Mucosa of rectum (tissue), 2 donors: Measurements from ENCODE around the gene TBC1D32.
A peak's percentile ranks its signal among the peaks of the same experiment; 100 is the strongest.
"Not testable (repeated sequence)": the region's sequence is repeated elsewhere in the genome, so short reads cannot be mapped to it uniquely, and the experiment has no call there.

ENCODE experiments used
- H3K27ac ChIP-seq, 2 donors: one replicate each; pipeline ENCODE4 v1.7.0; 2013; ENCODE audit warnings: inconsistent platforms in 2 of 2, low read depth in 2 of 2, low read length in 2 of 2
- H3K27me3 ChIP-seq, 2 donors: one replicate each; pipeline ENCODE4 v1.7.0; 2013; ENCODE audit warnings: low read length in 2 of 2; ENCODE audit not compliant: control insufficient read depth in 2 of 2, insufficient read depth in 2 of 2
- H3K36me3 ChIP-seq, 2 donors: one replicate each; pipeline ENCODE4 v1.7.0; 2013; ENCODE audit warnings: low read length in 2 of 2; ENCODE audit not compliant: control insufficient read depth in 2 of 2, insufficient read depth in 2 of 2
- H3K4me1 ChIP-seq, 2 donors: one replicate each; pipeline ENCODE4 v1.7.0; 2013; ENCODE audit warnings: low read length in 2 of 2, mild to moderate bottlenecking in 1 of 2; ENCODE audit not compliant: control insufficient read depth in 2 of 2, insufficient read depth in 2 of 2
- H3K4me3 ChIP-seq, 2 donors: one replicate each; pipeline ENCODE4 v1.7.0; 2013; ENCODE audit warnings: low read length in 2 of 2
- H3K9ac ChIP-seq, 2 donors: one replicate each; pipeline ENCODE4 v1.7.0; 2013; ENCODE audit warnings: low read length in 2 of 2, low read depth in 1 of 2, mild to moderate bottlenecking in 1 of 2
- H3K9me3 ChIP-seq, 2 donors: one replicate each; pipeline ENCODE4 v1.7.0; 2013; ENCODE audit warnings: low read length in 2 of 2; ENCODE audit not compliant: control insufficient read depth in 2 of 2
- donor health status: healthy.
- donor health status: Normal muscosa, but diverticular disease.

Gene TBC1D32

GRCh38 chr6:121334299-121335086 lies at the start of gene TBC1D32:
TSS of gene TBC1D32 (minus strand) at chr6:121334480. CDS start at chr6:121334430, 50 bp downstream.
- peak within 1 kb of the TSS; percentile 94 to 95 for H3K4me3 ChIP-seq
- no peaks in the 10 kb centered on the region for H3K36me3 ChIP-seq
- no peaks in the 10 kb centered on the region for H3K9me3 ChIP-seq
- H3K4me1 ChIP-seq, result peaks cover 4 to 5% of the 10 kb centered on the region in 2 donors
- H3K27me3 ChIP-seq, result no peaks in the 10 kb centered on the region
- peak within 1 kb of the TSS; percentile 93 for H3K9ac ChIP-seq
- H3K27ac ChIP-seq, result peak within 1 kb of the TSS; percentile 98 to 99

GRCh38 chr6:121383478-121383877 lies 49.2 kb upstream of the TBC1D32 start:
- Histone ChIP-seq H3K36me3 (no peaks in the 10 kb centered on the region), H3K4me3 (no peak overlapping the region), H3K9me3 (no peaks in the 10 kb centered on the region), H3K4me1 (peaks cover 8 to 10% of the 10 kb centered on the region in 2 donors), H3K27me3 (no peaks in the 10 kb centered on the region), H3K9ac (no peak overlapping the region), H3K27ac (peak overlapping the region in 1 of 2 donors; percentile 81)

- H3K4me1 ChIP-seq, result peaks cover 8 to 10% of the 10 kb centered on the region in 2 donors
- H3K9ac ChIP-seq, result peak overlapping the region in 1 of 2 donors; percentile 9
- peak overlapping the region; percentile 71 to 81 for H3K27ac ChIP-seq
- no peaks in the 10 kb centered on the region for H3K36me3 ChIP-seq
- H3K9me3 ChIP-seq, result no peaks in the 10 kb centered on the region
- H3K27me3 ChIP-seq, result no peaks in the 10 kb centered on the region
- peak overlapping the region in 1 of 2 donors; percentile 24 for H3K4me3 ChIP-seq
These were observed 48.3 kb upstream of the TBC1D32 start for GRCh38 chr6:121382467-121383121.

- H3K4me1 ChIP-seq, result no peaks in the 10 kb centered on the region
- no peaks in the 10 kb centered on the region for H3K27me3 ChIP-seq
- H3K36me3 ChIP-seq, result no peaks in the 10 kb centered on the region
- no peaks in the 10 kb centered on the region for H3K9me3 ChIP-seq
- H3K27ac ChIP-seq, result no peak overlapping the region
- no peak overlapping the region for H3K9ac ChIP-seq
- no peak overlapping the region for H3K4me3 ChIP-seq
These were observed 42.1 kb upstream of the TBC1D32 start for GRCh38 chr6:121376411-121376810.

- not testable (repeated sequence) for H3K27ac ChIP-seq, H3K4me3 ChIP-seq, H3K27me3 ChIP-seq, H3K36me3 ChIP-seq, H3K9ac ChIP-seq, H3K9me3 ChIP-seq, H3K4me1 ChIP-seq
These were observed 39.9 kb upstream of the TBC1D32 start for GRCh38 chr6:121374219-121374618.

GRCh38 chr6:121365536-121366521 lies 31.5 kb upstream of the TBC1D32 start:
- H3K27ac ChIP-seq, result no peak overlapping the region
- no peaks in the 10 kb centered on the region for H3K27me3 ChIP-seq
- no peaks in the 10 kb centered on the region for H3K36me3 ChIP-seq
- no peak overlapping the region for H3K9ac ChIP-seq
- no peak overlapping the region for H3K4me3 ChIP-seq
- H3K9me3 ChIP-seq, result no peaks in the 10 kb centered on the region
- H3K4me1 ChIP-seq, result no peaks in the 10 kb centered on the region

- Histone ChIP-seq H3K27ac (no peak overlapping the region), H3K27me3 (no peaks in the 10 kb centered on the region), H3K36me3 (no peaks in the 10 kb centered on the region), H3K4me3 (no peak overlapping the region), H3K9me3 (no peaks in the 10 kb centered on the region), H3K4me1 (no peaks in the 10 kb centered on the region), H3K9ac (no peak overlapping the region)
These were observed 22.3 kb upstream of the TBC1D32 start for GRCh38 chr6:121356575-121356974.

GRCh38 chr6:121354764-121355163 lies 20.5 kb upstream of the TBC1D32 start:
- Histone ChIP-seq H3K36me3 (no peaks in the 10 kb centered on the region), H3K4me1 (no peaks in the 10 kb centered on the region), H3K9me3 (no peaks in the 10 kb centered on the region), H3K4me3 (no peak overlapping the region), H3K9ac (no peak overlapping the region), H3K27ac (no peak overlapping the region), H3K27me3 (no peaks in the 10 kb centered on the region)

GRCh38 chr6:121352941-121353340 lies 18.7 kb upstream of the TBC1D32 start:
- Histone ChIP-seq H3K36me3 (no peaks in the 10 kb centered on the region), H3K27me3 (no peaks in the 10 kb centered on the region), H3K27ac (no peak overlapping the region), H3K9me3 (no peaks in the 10 kb centered on the region), H3K4me3 (no peak overlapping the region), H3K4me1 (no peaks in the 10 kb centered on the region), H3K9ac (no peak overlapping the region)
